Measurements from ENCODE around the gene ZMYM1. TPM values are rescaled to one million over a fixed set of nuclear protein-coding genes. Genes with fewer than 3 reads are reported as not detected.

The ZMYM1 gene
- total RNA-seq, 1 donor from 2014 or later: 12.6 TPM

- TF ChIP-seq CTCF (IDR thresholded peaks at IDR 0.05): no peak
- DNase-seq (no peak), ATAC-seq (no peak)
- peaks cover 33% of the 10 kb centered on the region for H3K36me3 ChIP-seq
- intact Hi-C loops (cut with DNase I): no loop called here
- H3K4me1 ChIP-seq: peaks cover 7% of the 10 kb centered on the region
- H3K9me3 ChIP-seq: no peaks in the 10 kb centered on the region
- no peaks in the 10 kb centered on the region for H3K27me3 ChIP-seq (ENCODE audit: low read depth)
- H3K4me3 ChIP-seq: no peak overlapping the region
- no peak overlapping the region for H3K27ac ChIP-seq
These were observed 36.5 kb downstream of the ZMYM1 start for GRCh38 chr1:35115459-35116383.

- Histone ChIP-seq H3K4me3 (peak overlapping the region; percentile 52), H3K36me3 (no peaks in the 10 kb centered on the region), H3K27ac (peak overlapping the region; percentile 11), H3K4me1 (peaks cover 12% of the 10 kb centered on the region), H3K27me3 (ENCODE audit: low read depth) (no peaks in the 10 kb centered on the region), H3K9me3 (no peaks in the 10 kb centered on the region)
- intact Hi-C loops (cut with DNase I): no loop called here
- DNase-seq (no peak), ATAC-seq (peak; percentile 49 to 64)
- TF ChIP-seq CTCF (IDR thresholded peaks at IDR 0.05): no peak
These were observed 41.4 kb downstream of the ZMYM1 start for GRCh38 chr1:35120458-35121133.

GRCh38 chr1:35122311-35122710 is 43.1 kb downstream of the ZMYM1 start:
- H3K36me3 ChIP-seq: no peaks in the 10 kb centered on the region
- no peaks in the 10 kb centered on the region for H3K27me3 ChIP-seq (ENCODE audit: low read depth)
- no peak for TF ChIP-seq CTCF (IDR thresholded peaks at IDR 0.05)
- H3K4me1 ChIP-seq: peaks cover 12% of the 10 kb centered on the region
- H3K4me3 ChIP-seq: no peak overlapping the region
- no peak for DNase-seq
- no peak for ATAC-seq
- H3K9me3 ChIP-seq: peaks cover 12% of the 10 kb centered on the region
- intact Hi-C loops (cut with DNase I): no loop called here
- H3K27ac ChIP-seq: no peak overlapping the region

GRCh38 chr1:35126546-35126945 is 47.4 kb downstream of the ZMYM1 start:
- Histone ChIP-seq H3K36me3 (no peaks in the 10 kb centered on the region), H3K4me1 (no peaks in the 10 kb centered on the region), H3K9me3 (peaks cover 17% of the 10 kb centered on the region), H3K4me3 (no peak overlapping the region), H3K27me3 (ENCODE audit: low read depth) (no peaks in the 10 kb centered on the region), H3K27ac (no peak overlapping the region)
- DNase-seq: no peak
- ATAC-seq: no peak
- TF ChIP-seq CTCF (IDR thresholded peaks at IDR 0.05): no peak
- intact Hi-C loops (cut with DNase I): no loop called here

GRCh38 chr1:35129080-35129479 is 49.9 kb downstream of the ZMYM1 start:
- no peak for TF ChIP-seq CTCF (IDR thresholded peaks at IDR 0.05)
- Histone ChIP-seq H3K4me1 (no peaks in the 10 kb centered on the region), H3K9me3 (peaks cover 17% of the 10 kb centered on the region), H3K4me3 (no peak overlapping the region), H3K27me3 (ENCODE audit: low read depth) (no peaks in the 10 kb centered on the region), H3K27ac (no peak overlapping the region), H3K36me3 (no peaks in the 10 kb centered on the region)
- intact Hi-C loops (cut with DNase I): no loop called here
- no peak for ATAC-seq
- DNase-seq: no peak
